Activated CD4-positive, alpha-beta T cell treated with anti-CD3 and anti-CD28 coated beads, Interleukin-2, amount 10 ng/mL, durations not matched to agents 7 days and 5 days (primary cell): Measurements from ENCODE around the gene TCEAL7. TPM values are rescaled to one million over a fixed set of nuclear protein-coding genes. Genes with fewer than 3 reads are reported as not detected.

ENCODE experiments used
- CTCF ChIA-PET: fragments of 350-600 bp; sonication (Branson Sonifier 250); formaldehyde crosslinking; loops from one replicate; lab custom pipeline; 2021; ENCODE audit warnings: antibody characterized with exemption; lab: Charles Lee
- POLR2A ChIA-PET: fragments of 350-600 bp; sonication (Branson Sonifier 250); formaldehyde crosslinking; loops from one replicate; lab custom pipeline; 2021; ENCODE audit warnings: antibody characterized with exemption; lab: Charles Lee
- DNase-seq: peaks from one replicate; pipeline ENCODE4 v3.0.0-alpha.2; 2020
- H3K27ac Mint-ChIP-seq: one replicate; pipeline ENCODE4 v1.8.0; 2021; ENCODE audit warnings: mild to moderate bottlenecking, moderate library complexity, mixed read lengths
- H3K27me3 Mint-ChIP-seq: one replicate; pipeline ENCODE4 v1.8.0; 2021; ENCODE audit warnings: mixed read lengths
- H3K36me3 Mint-ChIP-seq: one replicate; pipeline ENCODE4 v1.8.0; 2021; ENCODE audit warnings: low read depth, mixed read lengths
- H3K4me1 Mint-ChIP-seq: one replicate; pipeline ENCODE4 v1.8.0; 2021; ENCODE audit warnings: mixed read lengths
- H3K4me3 Mint-ChIP-seq: one replicate; pipeline ENCODE4 v1.8.0; 2021; ENCODE audit warnings: mild to moderate bottlenecking, moderate library complexity, mixed read lengths
- H3K9me3 Mint-ChIP-seq: one replicate; pipeline ENCODE4 v1.8.0; 2021; ENCODE audit warnings: mixed read lengths
- total RNA-seq, 2 experiments: library from RNA; stranded (reverse); gene quantifications; one replicate each; pipeline ENCODE4 v1.2.3, GENCODE V29; 2021

Gene TCEAL7
- total RNA-seq, 2 experiments from 2014 or later: not detected

- no peaks in the 10 kb centered on the region for H3K27me3 Mint-ChIP-seq
- DNase-seq: peak; percentile 6
- POLR2A ChIA-PET: no interaction called here
- CTCF ChIA-PET: no interaction called here
- H3K4me1 Mint-ChIP-seq: peaks cover 4% of the 10 kb centered on the region
- no peaks in the 10 kb centered on the region for H3K36me3 Mint-ChIP-seq
- no peaks in the 10 kb centered on the region for H3K9me3 Mint-ChIP-seq
- H3K27ac Mint-ChIP-seq: no peak within 1 kb of the TSS
- H3K4me3 Mint-ChIP-seq: peak within 1 kb of the TSS; percentile 69
Measured at GRCh38 chrX:103376118-103376978, 46.3 kb downstream of the TCEAL7 start, which contains the start of gene BEX3. Gene BEX3, plus strand, starts transcription at chrX:103376538. Its CDS starts 984 bp downstream, at chrX:103377522.

DNA sequence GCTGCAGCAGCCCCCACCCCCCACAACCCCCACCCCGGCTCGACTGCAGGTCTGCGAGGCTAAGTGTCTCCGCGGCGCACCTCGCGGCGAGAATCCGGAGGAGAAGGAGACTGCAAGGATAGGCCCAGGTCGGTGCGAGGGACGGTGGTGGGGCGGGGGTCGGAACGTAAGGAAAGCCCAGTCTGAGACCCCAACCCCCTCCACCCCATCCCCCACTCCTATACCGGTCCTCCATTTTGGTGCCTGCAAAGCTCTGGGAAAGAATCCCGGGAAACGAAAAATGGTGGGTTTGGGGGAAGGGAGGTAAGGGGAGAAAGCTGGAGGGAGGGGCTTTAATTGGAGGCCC lies 46.9 kb downstream of the TCEAL7 start:
- H3K27ac Mint-ChIP-seq: no peak overlapping the region
- no peaks in the 10 kb centered on the region for H3K9me3 Mint-ChIP-seq
- peak overlapping the region; percentile 69 for H3K4me3 Mint-ChIP-seq
- ChIA-PET CTCF (no interaction called here), POLR2A (no interaction called here)
- DNase-seq: no peak
- no peaks in the 10 kb centered on the region for H3K36me3 Mint-ChIP-seq
- no peaks in the 10 kb centered on the region for H3K27me3 Mint-ChIP-seq
- peaks cover 4% of the 10 kb centered on the region for H3K4me1 Mint-ChIP-seq

- Mint-ChIP-seq H3K27ac (no peak overlapping the region), H3K27me3 (no peaks in the 10 kb centered on the region), H3K4me1 (peaks cover 4% of the 10 kb centered on the region), H3K9me3 (no peaks in the 10 kb centered on the region), H3K36me3 (no peaks in the 10 kb centered on the region), H3K4me3 (no peak overlapping the region)
- ChIA-PET CTCF (no interaction called here), POLR2A (no interaction called here)
- no peak for DNase-seq
Measured at GRCh38 chrX:103378990-103379389, 49.0 kb downstream of the TCEAL7 start.

Other genes starting within 250 kb of the TCEAL7 start
- gene NXF3, start 237.1 kb upstream of the TCEAL7 start, total RNA-seq: not detected
- gene BEX4, start 115.1 kb upstream of the TCEAL7 start, total RNA-seq: 10 to 100 TPM in 1 of 2 experiments, 1 to 10 TPM in 1; 9.9 to 11.2 TPM
- gene TCEAL8, start 75.1 kb upstream of the TCEAL7 start, total RNA-seq: 10 to 100 TPM; 35.2 to 48.1 TPM
- gene TCEAL5, start 53.5 kb upstream of the TCEAL7 start, total RNA-seq: not detected
- gene BEX2, start 19.2 kb upstream of the TCEAL7 start, total RNA-seq: 1 to 10 TPM; 5.0 to 5.3 TPM
- not detected for gene TCEAL9, start 26.3 kb downstream of the TCEAL7 start, total RNA-seq
- gene BEX3, start 46.3 kb downstream of the TCEAL7 start, total RNA-seq: 1 to 10 TPM; 5.4 to 6.3 TPM
- gene RAB40A, start 189.2 kb downstream of the TCEAL7 start, total RNA-seq: under 1 TPM; 0.10 to 0.12 TPM